ENCODE data around the gene PHF10. TPM values are rescaled to one million over a fixed set of nuclear protein-coding genes. Genes with fewer than 3 reads are reported as not detected.

PHF10 gene
- total RNA-seq, 2 donors from 2014 or later = 82.5 to 82.8 TPM

DNA sequence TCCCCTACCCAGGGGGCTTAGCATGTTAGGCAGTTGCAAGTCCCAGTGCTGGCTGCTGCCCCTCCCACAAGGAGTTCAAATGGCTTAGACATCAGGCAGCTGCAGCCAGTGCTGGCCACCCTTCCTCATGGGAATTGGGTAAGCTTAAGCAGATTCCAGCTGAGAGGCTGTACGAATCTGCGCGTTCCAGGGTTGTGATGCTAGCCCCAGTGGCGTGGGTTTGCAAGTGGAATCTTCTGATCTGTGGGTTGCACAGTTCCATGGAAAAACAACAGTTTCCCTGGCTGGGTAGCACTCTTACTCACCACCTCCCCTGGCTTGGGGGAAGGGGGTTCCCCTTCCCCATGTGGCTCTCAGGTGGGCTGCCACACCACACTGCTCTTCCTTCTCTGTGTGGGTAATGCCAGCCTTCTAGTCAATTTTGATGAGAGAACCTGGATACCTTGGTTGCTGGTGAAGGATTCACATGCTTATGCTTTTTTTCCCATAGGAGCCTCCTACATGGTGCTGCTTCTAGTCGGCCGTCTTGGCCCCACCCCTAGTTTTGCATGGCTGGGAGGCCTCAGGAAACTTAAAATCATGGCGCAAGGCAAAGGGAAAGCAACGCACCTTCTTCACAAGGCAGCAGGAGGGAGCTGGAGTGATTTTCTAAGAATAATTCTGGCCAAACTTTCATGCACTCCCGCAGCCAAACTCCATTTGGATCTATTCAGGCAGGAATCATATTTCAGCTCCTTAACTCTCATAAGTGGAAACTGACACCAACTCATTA is 14.1 kb upstream of the PHF10 start:
- TF ChIP-seq, protein P1, sequence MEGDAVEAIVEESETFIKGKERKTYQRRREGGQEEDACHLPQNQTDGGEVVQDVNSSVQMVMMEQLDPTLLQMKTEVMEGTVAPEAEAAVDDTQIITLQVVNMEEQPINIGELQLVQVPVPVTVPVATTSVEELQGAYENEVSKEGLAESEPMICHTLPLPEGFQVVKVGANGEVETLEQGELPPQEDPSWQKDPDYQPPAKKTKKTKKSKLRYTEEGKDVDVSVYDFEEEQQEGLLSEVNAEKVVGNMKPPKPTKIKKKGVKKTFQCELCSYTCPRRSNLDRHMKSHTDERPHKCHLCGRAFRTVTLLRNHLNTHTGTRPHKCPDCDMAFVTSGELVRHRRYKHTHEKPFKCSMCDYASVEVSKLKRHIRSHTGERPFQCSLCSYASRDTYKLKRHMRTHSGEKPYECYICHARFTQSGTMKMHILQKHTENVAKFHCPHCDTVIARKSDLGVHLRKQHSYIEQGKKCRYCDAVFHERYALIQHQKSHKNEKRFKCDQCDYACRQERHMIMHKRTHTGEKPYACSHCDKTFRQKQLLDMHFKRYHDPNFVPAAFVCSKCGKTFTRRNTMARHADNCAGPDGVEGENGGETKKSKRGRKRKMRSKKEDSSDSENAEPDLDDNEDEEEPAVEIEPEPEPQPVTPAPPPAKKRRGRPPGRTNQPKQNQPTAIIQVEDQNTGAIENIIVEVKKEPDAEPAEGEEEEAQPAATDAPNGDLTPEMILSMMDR (conservative IDR thresholded peaks at IDR 0.05) = no peak
- no peak overlapping the region for H3K27ac Mint-ChIP-seq
- peaks cover 1% of the 10 kb centered on the region for H3K9me3 Mint-ChIP-seq
- no peaks in the 10 kb centered on the region for H3K36me3 Mint-ChIP-seq (ENCODE audit: low read depth)
- peaks cover 8% of the 10 kb centered on the region for H3K27me3 Mint-ChIP-seq (ENCODE audit: insufficient read depth)
- H3K4me3 Mint-ChIP-seq = no peak overlapping the region
- 87 to 91% methylated on average over 5 to 9 of the region's 9 CpGs for WGBS, 2 experiments (ENCODE audit: insufficient coverage in 1 of 2, insufficient read length in 1 of 2)
- Histone ChIP-seq H3K4me3 (ENCODE audit: low read length) (no peak overlapping the region), H3K27me3 (ENCODE audit: control insufficient read depth, insufficient read depth, low read length, poor library complexity, severe bottlenecking) (no peaks in the 10 kb centered on the region), H3K4me1 (ENCODE audit: control insufficient read depth, insufficient read depth, low read length) (no peaks in the 10 kb centered on the region), H3K36me3 (ENCODE audit: control insufficient read depth, insufficient read depth, low read length) (no peaks in the 10 kb centered on the region), H3K9ac (ENCODE audit: extremely low read depth, low read length, poor library complexity, severe bottlenecking) (no peak overlapping the region), H3K27ac (ENCODE audit: low read depth, low read length) (no peak overlapping the region), H3K9me3 (ENCODE audit: control insufficient read depth, low read length) (no peaks in the 10 kb centered on the region)
- DNase-seq = no peak
- H3K4me1 Mint-ChIP-seq = peaks cover 2% of the 10 kb centered on the region

DNA sequence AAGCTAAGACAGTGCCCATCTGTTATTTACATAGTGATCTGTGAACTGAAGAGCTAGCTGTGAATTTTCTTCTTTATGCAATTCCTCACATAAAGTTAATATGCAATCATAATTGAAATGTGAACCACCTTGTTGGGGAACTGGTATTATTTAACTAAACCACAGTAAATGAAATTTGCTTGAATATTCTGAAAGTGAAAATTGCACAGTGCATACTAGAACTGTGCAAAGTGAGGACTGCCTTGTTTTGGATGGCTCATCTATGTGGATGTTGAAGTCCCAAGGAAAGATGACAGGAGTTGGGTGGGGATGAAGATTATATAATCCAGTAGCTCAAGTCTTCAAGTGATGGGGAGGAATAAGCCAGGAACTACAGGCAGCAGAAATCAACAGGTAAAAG is 5.7 kb upstream of the PHF10 start:
- H3K9me3 Mint-ChIP-seq = peaks cover 3% of the 10 kb centered on the region
- no peaks in the 10 kb centered on the region for H3K36me3 Mint-ChIP-seq (ENCODE audit: low read depth)
- no peak overlapping the region for H3K9ac ChIP-seq (ENCODE audit: extremely low read depth, low read length, poor library complexity, severe bottlenecking)
- H3K4me1 ChIP-seq (ENCODE audit: control insufficient read depth, insufficient read depth, low read length) = peaks cover 2% of the 10 kb centered on the region
- TF ChIP-seq, protein P1 (conservative IDR thresholded peaks at IDR 0.05) = no peak
- no peaks in the 10 kb centered on the region for H3K27me3 ChIP-seq (ENCODE audit: control insufficient read depth, insufficient read depth, low read length, poor library complexity, severe bottlenecking)
- no peaks in the 10 kb centered on the region for H3K9me3 ChIP-seq (ENCODE audit: control insufficient read depth, low read length)
- H3K27me3 Mint-ChIP-seq (ENCODE audit: insufficient read depth) = peaks cover 6% of the 10 kb centered on the region
- H3K27ac Mint-ChIP-seq = no peak overlapping the region
- H3K4me3 Mint-ChIP-seq = no peak overlapping the region
- no peak overlapping the region for H3K4me3 ChIP-seq (ENCODE audit: low read length)
- H3K36me3 ChIP-seq (ENCODE audit: control insufficient read depth, insufficient read depth, low read length) = no peaks in the 10 kb centered on the region
- H3K27ac ChIP-seq (ENCODE audit: low read depth, low read length) = no peak overlapping the region
- no peak for DNase-seq
- peaks cover 15% of the 10 kb centered on the region for H3K4me1 Mint-ChIP-seq

DNA sequence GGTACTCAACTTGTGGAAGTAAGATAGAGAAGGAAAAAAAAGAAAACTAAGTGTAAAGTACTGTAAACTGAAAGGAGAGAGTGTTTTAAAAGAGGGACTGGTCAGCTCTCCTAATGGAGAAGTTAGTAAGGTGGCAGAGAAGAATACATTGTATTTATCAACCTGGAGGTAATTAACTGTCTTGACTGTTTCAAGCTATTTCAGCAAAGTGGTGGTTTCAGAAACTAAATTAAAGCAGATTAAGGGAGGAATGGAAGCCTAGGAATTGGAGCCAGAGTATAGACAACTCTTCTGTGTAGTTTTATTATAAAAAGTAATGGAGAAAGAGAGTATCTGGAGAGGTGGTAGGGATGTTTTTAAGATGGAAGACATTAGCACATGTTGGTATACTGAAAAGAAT is 2.7 kb upstream of the PHF10 start:
- Histone ChIP-seq H3K4me1 (ENCODE audit: control insufficient read depth, insufficient read depth, low read length) (peaks cover 2% of the 10 kb centered on the region), H3K9ac (ENCODE audit: extremely low read depth, low read length, poor library complexity, severe bottlenecking) (no peak overlapping the region), H3K27me3 (ENCODE audit: control insufficient read depth, insufficient read depth, low read length, poor library complexity, severe bottlenecking) (no peaks in the 10 kb centered on the region), H3K4me3 (ENCODE audit: low read length) (no peak overlapping the region), H3K9me3 (ENCODE audit: control insufficient read depth, low read length) (no peaks in the 10 kb centered on the region), H3K27ac (ENCODE audit: low read depth, low read length) (no peak overlapping the region), H3K36me3 (ENCODE audit: control insufficient read depth, insufficient read depth, low read length) (no peaks in the 10 kb centered on the region)
- TF ChIP-seq, protein P1 (conservative IDR thresholded peaks at IDR 0.05) = no peak
- no peaks in the 10 kb centered on the region for H3K36me3 Mint-ChIP-seq (ENCODE audit: low read depth)
- DNase-seq = no peak
- peaks cover 20% of the 10 kb centered on the region for H3K4me1 Mint-ChIP-seq
- H3K27ac Mint-ChIP-seq = no peak overlapping the region
- no peaks in the 10 kb centered on the region for H3K9me3 Mint-ChIP-seq
- no peak overlapping the region for H3K4me3 Mint-ChIP-seq
- no peaks in the 10 kb centered on the region for H3K27me3 Mint-ChIP-seq (ENCODE audit: insufficient read depth)
